OCI-LY3 (cell line): ENCODE results near the gene SLC25A28.

Experiments used
- H2AFZ ChIP-seq: fragments of 200-600, 300-600 bp; shearing (Covaris generic); 2 replicates; pipeline ENCODE4 v1.6.0; 2014; ENCODE audit warnings: antibody characterized with exemption, low read depth, low read length
- H3K27ac ChIP-seq: fragments of 200-600, 300-600 bp; sonication (generic); 2 replicates; pipeline ENCODE4 v1.5.1; 2014; ENCODE audit warnings: mild to moderate bottlenecking, low read length, moderate library complexity, mixed read lengths
- H3K27me3 ChIP-seq: fragments of 200-600, 300-600 bp; sonication (generic); 2 replicates; pipeline ENCODE4 v1.6.1; 2014; ENCODE audit warnings: low read depth, low read length, mixed read lengths
- H3K36me3 ChIP-seq: fragments of 200-600, 300-600 bp; sonication (generic); replicated peaks from 2 replicates; pipeline ENCODE3; 2014; ENCODE audit warnings: low read depth, low read length, mixed read lengths
- H3K4me1 ChIP-seq: fragments of 300-600, 200-600 bp; sonication (generic); 2 replicates; pipeline ENCODE4 v1.6.1; 2014; ENCODE audit warnings: low read length, mixed read lengths
- H3K4me2 ChIP-seq: fragments of 200-600, 300-600 bp; sonication (generic); 2 replicates; pipeline ENCODE4 v1.6.1; 2014; ENCODE audit warnings: low read length, mixed read lengths
- H3K4me3 ChIP-seq: fragments of 300-600, 200-600 bp; sonication (generic); 2 replicates; pipeline ENCODE4 v1.5.1; 2014; ENCODE audit warnings: antibody characterized with exemption, mild to moderate bottlenecking, low read length, moderate library complexity
- H3K79me2 ChIP-seq: fragments of 300-600, 200-600 bp; shearing (Covaris generic); 2 replicates; pipeline ENCODE4 v1.6.1; 2014; ENCODE audit warnings: mild to moderate bottlenecking, low read length, mixed read lengths
- H3K9ac ChIP-seq: fragments of 300-600, 200-600 bp; shearing (Covaris generic); 2 replicates; pipeline ENCODE4 v1.6.0; 2014; ENCODE audit warnings: mild to moderate bottlenecking, low read length, moderate library complexity
- H3K9me3 ChIP-seq: fragments of 200-600, 300-600 bp; shearing (Covaris generic); 2 replicates; pipeline ENCODE4 v1.6.1; 2014; ENCODE audit warnings: low read length, mixed read lengths; ENCODE audit not compliant: insufficient read depth
- H4K20me1 ChIP-seq: fragments of 200-600, 300-600 bp; sonication (generic); 2 replicates; pipeline ENCODE4 v1.6.1; 2016; ENCODE audit warnings: low read length, mixed read lengths; ENCODE audit not compliant: insufficient read depth
- EZH2phosphoT487 ChIP-seq: fragments of 200-600 bp; shearing (Covaris generic); IDR thresholded peaks from 2 replicates; pipeline ENCODE4 v1.6.1; 2018; ENCODE audit warnings: antibody characterized with exemption, mixed run types, low read depth
- TF ChIP-seq, protein P1 (sequence below): fragments of 200-600, 300-600 bp; sonication (generic); IDR thresholded peaks from 2 replicates; pipeline ENCODE4 v1.5.1; 2014; ENCODE audit warnings: antibody characterized with exemption, low read length, low read depth

Gene SLC25A28

DNA sequence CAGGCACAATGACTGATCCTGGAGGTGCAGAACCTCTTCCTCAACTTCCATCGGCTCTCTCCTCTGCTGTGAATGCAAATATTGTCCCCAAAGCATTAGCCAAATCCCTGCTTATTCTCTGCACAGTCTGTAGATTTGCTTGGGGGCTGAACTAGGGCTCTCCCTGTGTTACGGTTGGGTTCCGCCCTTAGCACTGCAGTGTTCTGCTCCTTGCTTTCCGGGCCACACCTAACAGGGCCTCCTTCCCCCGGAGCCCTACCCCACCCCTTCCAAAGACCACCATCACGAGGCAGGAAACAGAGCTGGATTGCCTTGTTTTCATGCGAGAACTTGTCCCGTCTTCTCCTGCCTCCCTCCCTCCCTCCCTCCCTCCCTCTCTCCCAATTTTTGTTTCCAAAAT lies 36.6 kb downstream of the SLC25A28 start:
- Histone ChIP-seq H3K9me3 (no peaks in the 10 kb centered on the region), H4K20me1 (no peaks in the 10 kb centered on the region), H3K79me2 (no peaks in the 10 kb centered on the region), H2AFZ (no peak overlapping the region), H3K4me3 (no peak overlapping the region), H3K4me1 (no peaks in the 10 kb centered on the region), H3K4me2 (no peak overlapping the region), H3K36me3 (no peaks in the 10 kb centered on the region), H3K27ac (no peak overlapping the region), H3K9ac (no peak overlapping the region), H3K27me3 (no peaks in the 10 kb centered on the region)
- TF ChIP-seq, protein P1, sequence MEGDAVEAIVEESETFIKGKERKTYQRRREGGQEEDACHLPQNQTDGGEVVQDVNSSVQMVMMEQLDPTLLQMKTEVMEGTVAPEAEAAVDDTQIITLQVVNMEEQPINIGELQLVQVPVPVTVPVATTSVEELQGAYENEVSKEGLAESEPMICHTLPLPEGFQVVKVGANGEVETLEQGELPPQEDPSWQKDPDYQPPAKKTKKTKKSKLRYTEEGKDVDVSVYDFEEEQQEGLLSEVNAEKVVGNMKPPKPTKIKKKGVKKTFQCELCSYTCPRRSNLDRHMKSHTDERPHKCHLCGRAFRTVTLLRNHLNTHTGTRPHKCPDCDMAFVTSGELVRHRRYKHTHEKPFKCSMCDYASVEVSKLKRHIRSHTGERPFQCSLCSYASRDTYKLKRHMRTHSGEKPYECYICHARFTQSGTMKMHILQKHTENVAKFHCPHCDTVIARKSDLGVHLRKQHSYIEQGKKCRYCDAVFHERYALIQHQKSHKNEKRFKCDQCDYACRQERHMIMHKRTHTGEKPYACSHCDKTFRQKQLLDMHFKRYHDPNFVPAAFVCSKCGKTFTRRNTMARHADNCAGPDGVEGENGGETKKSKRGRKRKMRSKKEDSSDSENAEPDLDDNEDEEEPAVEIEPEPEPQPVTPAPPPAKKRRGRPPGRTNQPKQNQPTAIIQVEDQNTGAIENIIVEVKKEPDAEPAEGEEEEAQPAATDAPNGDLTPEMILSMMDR, result no peak
- TF ChIP-seq EZH2phosphoT487, result no peak

DNA sequence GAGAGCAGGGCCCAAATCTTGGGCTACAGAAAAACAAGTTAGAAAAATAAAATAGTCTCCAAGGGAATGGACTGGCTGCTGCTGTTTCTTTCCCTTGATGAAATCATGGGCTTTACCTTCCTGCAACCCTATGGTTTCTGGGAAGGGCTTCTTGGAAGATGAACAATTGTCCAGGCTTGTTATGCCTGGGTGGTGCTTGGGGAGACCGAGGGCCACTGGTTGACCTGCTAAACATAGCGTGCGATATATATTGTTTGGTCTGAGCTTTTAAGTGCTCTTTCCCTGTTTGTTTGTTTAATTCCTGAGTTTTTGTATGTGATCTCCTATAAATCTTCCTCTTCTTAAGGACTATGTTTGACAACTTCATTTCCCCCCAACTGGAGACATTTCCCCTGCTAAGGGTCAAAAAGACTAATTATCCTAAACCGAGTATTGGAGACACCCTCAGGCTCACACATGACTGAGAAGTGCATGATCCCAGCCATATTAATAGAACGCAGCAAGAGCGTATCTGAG lies 37.9 kb downstream of the SLC25A28 start:
- no peaks in the 10 kb centered on the region for H3K27me3 ChIP-seq
- no peaks in the 10 kb centered on the region for H3K9me3 ChIP-seq
- no peak overlapping the region for H3K27ac ChIP-seq
- no peaks in the 10 kb centered on the region for H4K20me1 ChIP-seq
- H3K4me2 ChIP-seq, result no peak overlapping the region
- no peaks in the 10 kb centered on the region for H3K4me1 ChIP-seq
- H3K4me3 ChIP-seq, result no peak overlapping the region
- TF ChIP-seq, protein P1, result no peak
- no peak for TF ChIP-seq EZH2phosphoT487
- H3K9ac ChIP-seq, result no peak overlapping the region
- H3K36me3 ChIP-seq, result no peaks in the 10 kb centered on the region
- H2AFZ ChIP-seq, result no peak overlapping the region
- H3K79me2 ChIP-seq, result no peaks in the 10 kb centered on the region

DNA sequence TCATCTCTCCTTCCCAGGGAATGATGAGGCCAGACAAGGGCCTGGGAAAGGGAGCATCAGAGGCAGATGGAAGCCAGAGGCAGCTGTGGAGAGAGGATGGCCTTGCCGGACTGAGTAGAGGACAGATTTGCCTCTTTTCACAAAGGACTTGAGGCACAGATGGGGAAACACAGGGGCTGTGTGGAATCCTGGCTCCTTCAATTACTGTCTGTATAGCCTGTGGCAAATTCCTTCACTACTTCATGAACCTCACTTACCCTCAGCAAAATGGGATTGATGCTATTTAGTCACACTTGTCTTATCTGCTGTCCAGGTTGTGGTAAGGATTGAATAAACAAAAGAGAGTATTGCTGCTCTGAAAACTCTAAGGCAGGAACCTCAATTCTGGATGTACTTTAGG lies 40.3 kb downstream of the SLC25A28 start:
- TF ChIP-seq, protein P1, result no peak
- TF ChIP-seq EZH2phosphoT487, result no peak
- H3K4me1 ChIP-seq, result no peaks in the 10 kb centered on the region
- no peaks in the 10 kb centered on the region for H3K27me3 ChIP-seq
- no peak overlapping the region for H2AFZ ChIP-seq
- H3K4me2 ChIP-seq, result no peak overlapping the region
- no peak overlapping the region for H3K27ac ChIP-seq
- no peaks in the 10 kb centered on the region for H4K20me1 ChIP-seq
- H3K79me2 ChIP-seq, result no peaks in the 10 kb centered on the region
- H3K9me3 ChIP-seq, result no peaks in the 10 kb centered on the region
- H3K36me3 ChIP-seq, result no peaks in the 10 kb centered on the region
- H3K4me3 ChIP-seq, result no peak overlapping the region
- H3K9ac ChIP-seq, result no peak overlapping the region

DNA sequence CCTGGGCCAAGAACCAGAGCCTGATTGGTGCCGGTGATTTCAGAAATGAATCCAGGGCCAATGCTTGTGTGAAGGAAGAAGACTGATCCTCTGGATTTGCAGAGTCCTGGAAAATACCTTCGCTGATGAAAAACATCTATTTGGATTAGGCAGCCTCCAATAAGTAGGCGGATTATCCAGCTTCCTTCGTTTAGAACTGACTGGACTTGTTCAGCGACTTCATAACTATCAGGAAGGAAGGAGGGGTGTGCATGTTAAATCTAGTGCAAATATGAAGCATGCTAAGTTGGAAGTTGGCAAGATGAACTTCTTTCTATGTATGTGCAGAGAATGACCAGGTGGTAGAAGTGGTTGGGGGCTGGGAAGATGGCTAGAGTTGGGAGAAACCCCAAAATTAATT lies 46.4 kb downstream of the SLC25A28 start:
- Histone ChIP-seq H3K36me3 (no peaks in the 10 kb centered on the region), H3K79me2 (no peaks in the 10 kb centered on the region), H3K27ac (no peak overlapping the region), H3K4me3 (no peak overlapping the region), H3K4me1 (peaks cover 14% of the 10 kb centered on the region), H3K27me3 (no peaks in the 10 kb centered on the region), H4K20me1 (no peaks in the 10 kb centered on the region), H3K9ac (no peak overlapping the region), H2AFZ (no peak overlapping the region), H3K9me3 (no peaks in the 10 kb centered on the region), H3K4me2 (no peak overlapping the region)
- TF ChIP-seq EZH2phosphoT487, result no peak
- TF ChIP-seq, protein P1, result no peak
